A549 (cell line): ENCODE data around the gene MFAP2.

Experiments used
- CEBPB ChIP-seq, 2 experiments: fragments of >200 bp in 1 of 2; sonication (Bioruptor Twin) in 1 of 2; formaldehyde crosslinking in 1 of 2; IDR thresholded peaks; 2 replicates each; pipeline ENCODE4 v1.6.1; 2012 to 2016
- CHD2 ChIP-seq: fragments of 150-350 bp; IDR thresholded peaks from 2 replicates; pipeline ENCODE4 v1.6.1; 2014; ENCODE audit warnings: low read length; ENCODE audit not compliant: partially characterized antibody
- CTCF ChIP-seq: fragments of >200 bp; sonication (Bioruptor Twin); formaldehyde crosslinking; IDR thresholded peaks from 3 replicates; pipeline ENCODE4 v1.5.1; 2016
- EP300 ChIP-seq, 2 experiments: fragments of >200 bp; sonication (Bioruptor Twin); formaldehyde crosslinking; IDR thresholded peaks; 2 replicates in 1 of 2; 3 replicates in 1 of 2; pipeline ENCODE4 v1.6.1; 2016 to 2017
- ESRRA ChIP-seq: fragments of 150-350 bp; IDR thresholded peaks from 2 replicates; pipeline ENCODE4 v1.6.1; 2014; ENCODE audit warnings: mild to moderate bottlenecking, low read length, borderline replicate concordance
- FOSL2 ChIP-seq, 2 experiments: fragments of 450-650 bp in 1 of 2; fragments of >200 bp in 1 of 2; sonication (Bioruptor Twin) in 1 of 2; formaldehyde crosslinking; IDR thresholded peaks; 2 replicates each; pipeline versions ENCODE4 v1.5.0 to v1.6.1; 2016 to 2020; ENCODE audit warnings: mild to moderate bottlenecking in 1 of 2, moderate library complexity in 1 of 2
- HDAC2 ChIP-seq: fragments of 200-600 bp; sonication (generic); IDR thresholded peaks from 2 replicates; pipeline ENCODE4 v1.6.1; 2016
- KDM1A ChIP-seq: fragments of 200-600 bp; sonication (generic); IDR thresholded peaks from 2 replicates; pipeline ENCODE4 v1.6.1; 2016; ENCODE audit warnings: low read depth, mild to moderate bottlenecking
- MAZ ChIP-seq: fragments of 150-350 bp; IDR thresholded peaks from 2 replicates; pipeline ENCODE4 v1.6.1; 2014; ENCODE audit warnings: antibody characterized with exemption, low read depth, low read length, borderline replicate concordance
- MYC ChIP-seq: IDR thresholded peaks from 2 replicates; pipeline ENCODE4 v1.6.1; 2012; ENCODE audit warnings: mild to moderate bottlenecking, inconsistent platforms, low read length, improper control_type of control experiment, borderline replicate concordance
- POLR2A ChIP-seq: IDR thresholded peaks from 2 replicates; pipeline ENCODE4 v1.6.1; 2012; ENCODE audit warnings: mild to moderate bottlenecking, low read length
- REST ChIP-seq: fragments of 200-600 bp; sonication (generic); IDR thresholded peaks from 2 replicates; pipeline ENCODE4 v1.6.1; 2016; ENCODE audit warnings: antibody characterized with exemption, mild to moderate bottlenecking, moderate library complexity
- RFX5 ChIP-seq: fragments of 450-650 bp; IDR thresholded peaks from 2 replicates; pipeline ENCODE4 v1.7.1; 2014; ENCODE audit warnings: antibody characterized with exemption, mild to moderate bottlenecking, moderate library complexity
- TP53 ChIP-seq: fragments of 250-450 bp; sonication (Bioruptor Pico); IDR thresholded peaks from 2 replicates; pipeline ENCODE4 v1.5.0; 2021; ENCODE audit warnings: mild to moderate bottlenecking, moderate library complexity

GRCh38 chr1:17024721-17025120 is 44.3 kb upstream of the MFAP2 start:
- no peak for TF ChIP-seq KDM1A
- TF ChIP-seq RFX5, result no peak
- no peak for TF ChIP-seq EP300 (IDR thresholded peaks at IDR 0.05)
- no peak for TF ChIP-seq CTCF
- no peak for TF ChIP-seq REST
- no peak for TF ChIP-seq CHD2
- no peak for TF ChIP-seq MAZ
- no peak for TF ChIP-seq MYC
- no peak for TF ChIP-seq ESRRA
- TF ChIP-seq HDAC2, result no peak
- no peak for TF ChIP-seq FOSL2 (IDR thresholded peaks at IDR 0.05)
- no peak for TF ChIP-seq FOSL2 (CRISPR knock-in tag; IDR thresholded peaks at IDR 0.05)
- no peak for TF ChIP-seq POLR2A
- TF ChIP-seq TP53, result no peak
- no peak for TF ChIP-seq CEBPB (IDR thresholded peaks at IDR 0.05)
